Glomerular visceral epithelial cell (primary cell): ENCODE measurements around the gene NCOA3.

Experiments
- DNase-seq: peaks from one replicate; pipeline ENCODE4 v3.0.0-alpha.2; 2016; ENCODE audit errors: extremely low spot score

NCOA3 gene

DNA sequence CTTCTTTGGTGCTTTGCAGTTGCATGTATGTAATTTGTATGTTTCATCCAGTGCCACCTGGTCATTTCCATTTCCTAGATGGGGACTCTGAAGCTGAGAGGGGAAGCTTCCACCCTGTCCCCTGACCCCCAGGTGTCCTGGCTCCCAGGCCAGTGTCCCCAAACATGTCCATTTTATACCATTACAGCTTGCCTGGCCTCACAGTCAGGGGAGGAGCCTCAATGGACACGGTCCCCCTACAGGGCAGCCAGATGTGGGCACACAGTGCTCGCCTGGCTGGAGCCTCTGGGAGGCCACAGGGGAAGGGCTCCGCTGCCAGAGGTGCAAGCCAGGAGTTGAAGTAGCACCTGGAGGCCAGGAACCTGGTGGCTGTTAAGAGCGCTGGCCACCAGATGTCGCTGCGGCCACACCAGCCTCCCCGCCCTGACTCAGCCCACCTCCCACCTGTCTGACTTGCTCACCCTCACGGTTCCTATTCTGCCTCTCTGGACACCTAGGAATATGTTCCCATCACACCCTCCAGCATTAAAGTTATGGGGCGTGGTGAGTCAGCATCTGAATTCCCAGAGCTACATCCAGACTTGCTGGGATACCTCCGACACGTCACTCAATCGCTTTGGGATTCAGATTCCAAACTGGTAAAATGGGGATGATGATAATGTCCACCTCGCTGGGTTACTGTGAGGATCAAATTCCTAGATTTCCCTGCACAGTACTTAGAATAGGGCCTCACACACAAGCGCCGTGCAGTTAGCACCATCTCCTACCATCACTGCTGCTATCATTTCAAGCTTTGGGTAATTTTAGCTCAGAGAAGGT, 176.2 kb downstream of the NCOA3 start:
- DNase-seq, result peak; percentile 63

DNA sequence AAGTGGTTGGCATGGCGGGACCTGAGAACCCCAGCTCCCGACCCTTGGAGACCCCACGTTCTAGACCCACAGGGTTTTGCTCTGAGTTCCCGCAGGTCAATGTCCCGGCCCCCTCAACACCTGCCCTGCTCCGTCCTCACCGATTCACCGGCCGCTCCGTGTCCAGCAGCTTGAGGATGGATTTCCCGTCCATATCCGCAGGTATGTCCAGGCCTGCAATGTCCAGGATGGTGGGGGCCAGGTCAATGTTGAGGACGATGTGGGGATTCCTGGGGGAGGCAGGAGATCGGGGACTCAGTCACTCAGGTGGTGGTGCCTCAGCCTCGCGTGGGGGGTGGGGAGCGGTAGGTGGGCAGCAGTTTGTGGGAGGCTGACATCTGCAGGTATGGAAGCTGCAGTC, 176.8 kb downstream of the NCOA3 start:
- no peak for DNase-seq

DNA sequence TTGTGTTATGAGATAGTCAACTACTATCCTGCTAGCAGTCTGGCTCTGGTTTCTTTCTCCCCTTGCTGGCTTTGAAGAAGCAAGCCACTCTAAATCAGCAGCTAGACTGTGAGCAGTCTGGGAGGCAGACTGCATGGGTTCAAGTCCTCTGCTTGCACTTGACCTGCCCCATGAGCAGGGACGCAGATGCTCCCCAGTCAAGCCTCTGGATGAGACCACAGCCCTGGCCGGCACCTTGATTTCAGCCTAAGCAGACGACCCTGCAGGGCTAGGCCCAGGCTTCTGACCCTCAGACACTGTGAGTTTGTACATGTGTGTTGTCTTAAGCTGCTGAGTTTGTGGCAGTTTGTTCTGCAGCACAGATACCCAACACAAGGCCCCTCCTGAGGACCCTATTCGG, 177.8 kb downstream of the NCOA3 start:
- no peak for DNase-seq

DNA sequence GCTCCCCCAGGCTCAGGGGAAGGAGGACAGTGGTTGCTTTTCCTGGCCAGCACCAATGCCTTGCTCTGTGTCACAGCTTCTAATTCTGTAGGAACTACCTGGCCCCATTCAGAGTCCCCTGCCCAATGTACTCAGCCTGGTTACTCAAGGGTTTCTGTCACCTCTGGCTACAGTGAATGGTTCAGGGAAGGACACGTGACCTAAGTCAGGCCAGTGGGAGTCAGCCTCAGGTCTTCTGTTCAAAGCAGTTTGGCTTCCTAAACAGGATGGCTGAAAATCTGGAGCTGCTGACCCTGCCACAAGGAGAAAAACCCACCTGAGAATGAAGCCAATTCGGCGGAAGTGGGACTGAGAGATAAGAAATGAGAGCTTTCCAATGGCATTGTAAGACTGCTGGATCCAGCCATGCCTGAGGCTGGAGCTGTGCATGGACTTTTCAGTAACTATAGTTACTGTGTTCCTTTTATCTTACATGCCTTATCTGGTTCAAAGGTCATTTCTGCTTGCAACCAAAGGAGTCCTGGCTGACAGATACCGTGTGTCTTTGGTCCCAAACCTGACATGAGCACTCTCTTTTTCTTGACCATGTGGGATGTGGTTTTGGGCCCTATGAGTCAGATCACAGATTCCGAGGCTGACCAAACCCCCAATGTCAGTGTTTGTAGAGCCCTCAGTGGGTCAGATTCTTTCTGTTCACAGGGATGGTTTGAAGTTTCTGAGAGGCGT, 179.3 kb downstream of the NCOA3 start:
- DNase-seq, result peak; percentile 36

DNA sequence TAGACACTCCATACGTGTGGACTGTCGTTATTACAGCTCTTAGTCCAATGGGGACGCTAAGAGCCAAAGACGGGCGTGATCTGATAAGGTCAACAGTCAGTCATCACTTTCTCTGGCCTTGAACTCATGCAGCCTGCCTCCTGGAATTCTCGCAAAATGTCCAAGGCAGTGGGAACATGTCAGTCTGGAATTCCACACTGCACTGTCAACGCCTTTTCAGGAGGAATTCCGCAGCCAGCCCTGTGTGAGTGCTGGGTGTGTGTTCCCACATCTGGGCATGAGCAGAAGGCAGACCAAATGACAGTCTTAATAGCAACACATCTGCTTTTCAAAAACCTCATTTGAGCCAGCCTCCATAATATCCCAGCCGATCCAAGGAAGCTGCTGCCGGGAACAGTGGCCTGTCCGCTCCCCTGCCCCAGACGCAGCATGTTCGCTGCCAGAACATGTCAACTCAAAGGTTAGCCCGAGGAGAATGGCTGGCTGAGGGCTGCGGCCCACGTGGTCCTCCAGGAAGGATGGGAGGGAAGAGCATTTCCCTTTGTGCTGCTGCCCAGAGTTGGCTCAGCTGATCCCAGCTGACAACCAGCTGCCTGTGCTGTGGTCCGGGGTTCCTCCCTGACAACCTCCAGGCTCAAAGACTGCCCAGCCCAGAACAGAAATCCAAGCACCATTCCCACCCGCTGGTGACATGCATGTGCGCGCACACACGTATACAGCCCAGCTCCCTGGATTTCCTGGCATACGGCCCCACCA, 180.5 kb downstream of the NCOA3 start:
- DNase-seq, result no peak

DNA sequence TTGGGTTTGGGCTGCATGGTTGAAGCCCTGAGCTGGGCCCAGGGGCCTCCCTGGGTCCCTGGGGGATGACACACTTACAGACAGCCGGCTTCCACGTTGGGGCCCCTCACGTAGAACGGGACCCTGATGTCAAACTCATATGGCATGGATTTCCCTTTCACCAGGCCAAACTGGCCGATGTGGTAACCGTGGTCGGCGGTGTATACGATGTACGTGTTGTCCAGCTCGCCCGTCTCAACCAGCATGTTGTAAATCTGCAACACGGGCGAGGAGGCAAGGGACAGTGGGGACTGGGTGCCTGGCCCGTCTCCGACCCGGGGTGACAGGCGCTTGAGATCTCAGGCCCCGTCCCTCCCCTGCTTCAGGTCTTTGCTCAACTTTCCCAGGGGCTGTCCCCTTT, 181.2 kb downstream of the NCOA3 start:
- DNase-seq, result no peak

DNA sequence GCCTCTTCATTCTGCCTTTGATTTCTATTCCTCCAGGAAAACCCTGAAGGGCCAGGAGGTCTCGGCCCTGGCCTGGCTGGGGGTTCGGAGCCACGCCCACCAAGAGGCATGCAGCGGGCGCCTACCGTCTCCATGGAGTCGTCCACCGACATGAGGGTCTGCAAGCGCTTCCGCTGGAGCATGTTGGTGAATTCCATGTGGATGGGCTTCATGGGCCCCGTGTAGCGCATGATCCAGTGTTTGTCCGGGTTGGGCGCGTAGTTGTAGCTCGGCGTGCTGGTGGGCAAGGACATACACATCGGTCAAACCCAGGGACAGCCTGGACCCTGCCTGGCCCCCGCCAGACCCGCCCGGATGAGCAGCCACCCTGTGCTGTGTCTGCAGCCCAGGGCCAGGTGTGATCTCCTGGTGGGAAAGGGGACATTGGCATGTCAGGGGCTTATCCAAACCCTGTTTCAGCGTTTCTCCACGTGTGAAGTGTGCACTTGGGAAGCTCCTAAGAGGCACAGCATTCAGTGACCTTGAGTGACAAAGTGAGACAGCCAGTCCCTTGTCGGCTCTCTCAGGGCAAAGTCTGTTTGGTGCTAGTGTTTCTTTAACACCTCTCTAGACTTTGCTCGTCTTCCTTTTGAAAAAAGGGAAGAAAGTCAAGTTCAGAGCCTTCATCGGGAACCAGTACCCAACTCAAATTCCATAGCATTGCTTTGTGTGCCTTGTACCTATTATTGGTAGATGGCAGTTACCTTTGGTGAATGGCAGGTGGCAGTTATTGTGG, 182.8 kb downstream of the NCOA3 start:
- no peak for DNase-seq

DNA sequence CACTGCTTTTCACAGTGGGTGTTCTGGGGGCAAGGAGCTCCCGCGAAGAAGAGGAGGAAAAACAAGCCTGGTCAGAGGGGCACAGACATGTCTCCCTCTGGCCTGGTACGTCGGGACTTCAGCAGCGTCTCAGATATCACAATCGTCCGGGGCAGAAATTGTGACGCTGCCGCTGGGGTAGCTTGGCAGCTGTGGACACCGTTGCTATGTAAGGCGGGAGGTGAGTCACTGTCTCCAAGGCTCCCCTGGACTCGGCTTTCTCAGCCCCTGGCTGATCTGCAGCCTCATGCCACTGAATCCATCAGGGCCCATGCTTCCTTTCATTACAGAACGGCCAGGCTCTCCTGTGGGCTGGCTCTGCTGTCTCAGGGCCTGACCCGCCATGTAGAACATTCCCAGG, 184.9 kb downstream of the NCOA3 start:
- DNase-seq, result no peak

DNA sequence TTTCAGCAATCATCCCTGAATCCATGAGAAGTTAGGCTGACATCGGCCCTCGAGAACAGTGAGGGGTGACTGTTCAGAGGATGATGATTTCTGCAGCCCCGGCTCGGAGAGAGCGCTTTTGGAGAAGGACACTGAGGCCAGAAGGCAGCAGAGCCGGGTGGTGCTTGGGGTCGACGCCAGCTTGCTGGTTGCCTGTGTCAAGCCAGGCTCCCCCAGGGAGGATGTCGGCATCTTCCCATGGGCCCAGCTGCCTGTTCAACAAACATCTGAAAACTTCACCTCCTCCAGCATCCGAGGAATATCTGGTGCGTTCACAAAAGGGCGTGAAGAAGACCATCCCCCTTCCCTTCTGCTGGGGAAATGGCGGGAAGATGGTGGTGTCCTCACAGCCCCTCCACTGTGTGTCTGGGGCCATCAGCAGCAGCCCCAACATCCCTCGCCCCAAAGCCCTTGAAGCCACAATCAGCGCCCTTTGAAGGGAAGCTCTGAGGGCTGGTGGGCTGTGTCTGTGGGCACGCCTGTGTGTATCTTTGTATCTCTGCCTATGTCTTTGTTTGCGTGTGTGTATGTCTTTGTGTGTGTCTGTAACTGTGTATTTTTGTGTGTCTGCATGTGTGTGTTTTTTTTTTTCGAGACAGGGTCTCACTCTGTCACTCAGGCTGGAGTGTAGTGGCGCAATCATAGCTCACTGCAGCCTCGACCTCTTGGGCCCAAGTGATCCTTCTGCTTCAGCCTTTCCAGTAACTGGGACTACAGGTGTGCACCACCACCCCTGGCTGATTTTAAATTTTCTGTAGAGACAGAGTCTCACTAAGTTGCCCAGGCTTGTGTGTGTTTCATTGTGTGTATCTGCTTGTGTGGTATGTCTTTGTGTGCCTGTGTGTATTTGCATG, 185.7 kb downstream of the NCOA3 start:
- no peak for DNase-seq

DNA sequence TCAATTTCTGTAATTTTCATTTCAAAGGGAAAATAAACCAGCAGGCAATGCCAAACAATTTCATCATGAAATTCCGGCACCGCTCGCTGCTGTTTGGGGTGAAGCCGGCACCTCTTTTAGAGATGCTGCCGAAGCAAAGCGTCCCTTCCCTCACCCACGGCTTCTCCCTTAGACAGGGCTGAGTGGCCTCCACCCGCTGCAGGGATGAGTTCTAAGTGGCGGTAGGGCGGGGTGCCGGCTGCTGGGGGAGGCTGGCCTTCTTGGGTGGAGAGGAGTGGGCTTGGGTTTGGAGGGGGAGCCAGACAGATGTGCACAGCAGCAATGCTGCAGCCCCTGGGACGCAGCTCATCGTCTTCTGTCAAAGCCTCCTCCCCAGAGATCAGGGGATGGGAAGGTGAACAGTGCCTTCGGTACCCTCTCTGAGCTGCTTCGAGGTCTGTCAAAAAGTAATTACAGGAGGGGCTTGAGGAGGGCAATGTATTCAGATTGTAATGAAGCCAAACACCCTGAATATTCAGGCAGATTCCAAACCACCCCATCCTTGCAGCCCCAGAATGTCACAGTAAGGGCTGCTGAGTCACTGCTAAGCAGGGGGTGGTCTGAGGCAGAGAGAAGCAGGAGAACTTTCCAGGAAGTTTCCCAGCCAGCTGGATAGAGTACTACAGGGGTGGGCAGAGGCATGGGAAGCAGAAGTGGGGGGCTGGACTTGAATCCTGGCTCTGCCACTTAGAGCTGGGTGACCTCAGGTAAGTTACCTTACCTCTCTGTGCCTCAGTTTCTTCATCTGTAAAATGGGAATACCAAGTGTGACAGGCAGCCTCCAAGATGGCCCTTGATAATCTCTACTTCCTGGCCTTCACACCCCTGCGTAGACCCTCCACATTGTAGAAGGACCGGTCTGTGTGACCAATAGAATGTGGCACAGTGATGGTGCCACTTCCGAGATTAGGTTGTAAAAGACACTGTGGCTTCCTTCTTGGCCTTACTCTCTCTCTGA, 187.0 kb downstream of the NCOA3 start:
- peak; percentile 21 for DNase-seq

DNA sequence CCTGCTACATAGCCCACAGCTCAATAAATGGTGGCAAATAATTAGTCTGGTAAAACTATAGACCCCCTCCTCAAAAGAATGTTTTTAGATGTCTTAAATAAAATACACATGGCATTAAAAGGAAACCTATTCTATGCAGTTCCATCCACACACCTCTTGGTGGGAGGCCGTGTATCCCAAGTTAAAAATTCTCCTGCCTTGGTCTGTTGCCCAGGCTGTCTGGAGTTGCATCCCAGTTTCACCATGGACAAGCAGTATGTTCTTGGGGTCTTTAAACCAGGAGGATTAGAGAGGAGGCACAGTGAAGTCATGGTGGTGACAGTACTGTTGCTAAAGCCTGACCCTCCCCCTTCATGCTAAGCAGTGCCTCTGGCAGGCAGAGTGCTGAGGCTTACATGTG, 188.0 kb downstream of the NCOA3 start:
- DNase-seq, result no peak

DNA sequence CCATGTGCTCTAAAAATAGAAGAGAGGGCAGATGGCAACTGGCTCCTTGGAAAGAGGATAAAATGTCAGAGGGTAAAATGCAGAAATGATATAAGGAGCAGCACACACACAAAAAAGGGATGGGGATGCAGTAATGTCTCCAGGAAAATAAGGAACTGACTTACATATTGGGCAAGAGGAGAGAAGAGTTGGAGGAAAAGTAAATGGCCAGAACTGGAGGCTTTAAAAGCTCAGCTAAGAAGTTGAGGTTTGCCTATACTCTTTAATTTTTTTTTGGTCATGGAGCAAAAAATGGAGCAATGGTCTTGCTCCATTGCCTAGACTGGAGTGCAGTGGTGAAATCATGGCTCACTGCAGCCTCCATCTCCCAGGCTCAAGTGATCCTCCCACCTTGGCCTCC, 189.9 kb downstream of the NCOA3 start:
- no peak for DNase-seq

DNA sequence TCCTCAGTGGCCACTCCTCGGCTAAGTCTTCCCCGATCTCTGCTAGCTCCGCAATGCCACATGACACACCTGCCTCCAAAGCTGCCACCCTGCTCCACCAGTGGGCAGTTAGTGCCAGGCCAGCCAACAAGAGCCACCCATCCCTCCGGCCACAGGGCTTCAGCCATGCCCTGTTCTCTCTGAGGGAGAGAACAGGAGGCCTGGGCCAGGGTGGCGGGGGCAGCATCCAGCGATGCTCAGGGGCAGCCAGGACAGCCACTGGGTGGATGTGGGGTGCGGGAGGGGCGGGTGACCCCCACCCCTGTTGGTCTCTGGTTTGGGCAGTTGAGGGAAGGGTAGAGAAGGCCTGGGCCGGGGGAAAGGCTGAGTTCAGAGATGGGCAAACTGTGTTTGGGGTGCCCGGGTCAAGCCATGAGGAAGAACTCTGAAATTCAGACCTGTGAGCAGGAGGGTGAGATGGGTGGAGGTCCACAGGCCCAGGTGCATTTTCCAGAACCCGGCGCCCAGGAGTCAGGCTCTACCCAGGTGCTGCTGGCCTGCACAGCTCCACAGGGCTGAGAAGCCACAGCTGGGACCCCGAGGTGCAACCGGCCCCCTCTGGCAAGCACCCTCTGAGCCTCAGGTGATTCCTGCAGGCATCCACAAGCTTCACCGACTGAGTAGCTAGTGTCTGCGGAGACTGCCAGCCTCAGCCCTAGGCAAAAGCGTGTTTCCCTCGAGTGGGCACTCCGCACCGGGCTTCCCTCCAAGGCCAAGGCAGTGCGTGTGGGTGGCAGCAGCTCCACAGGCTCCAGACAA, 192.5 kb downstream of the NCOA3 start:
- no peak for DNase-seq

DNA sequence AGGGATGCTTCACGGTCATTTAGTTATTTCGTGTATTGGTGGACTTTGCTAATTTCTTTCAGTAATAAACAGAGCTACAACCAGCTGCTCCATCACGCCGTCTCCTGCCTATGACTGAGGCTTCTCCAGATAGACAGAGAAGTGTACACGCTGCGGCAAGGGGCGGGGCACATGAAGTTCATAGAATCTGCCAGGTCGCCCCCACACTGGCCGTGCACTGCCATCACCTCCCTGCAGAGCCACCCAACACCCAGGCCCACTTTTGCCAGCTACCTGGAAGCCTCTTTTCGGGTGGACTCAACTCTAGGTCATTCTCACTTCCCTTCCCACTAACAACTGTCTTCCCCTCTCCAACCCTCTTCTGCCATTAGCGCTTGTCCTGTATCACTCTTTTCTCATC, 195.2 kb downstream of the NCOA3 start:
- DNase-seq, result no peak

DNA sequence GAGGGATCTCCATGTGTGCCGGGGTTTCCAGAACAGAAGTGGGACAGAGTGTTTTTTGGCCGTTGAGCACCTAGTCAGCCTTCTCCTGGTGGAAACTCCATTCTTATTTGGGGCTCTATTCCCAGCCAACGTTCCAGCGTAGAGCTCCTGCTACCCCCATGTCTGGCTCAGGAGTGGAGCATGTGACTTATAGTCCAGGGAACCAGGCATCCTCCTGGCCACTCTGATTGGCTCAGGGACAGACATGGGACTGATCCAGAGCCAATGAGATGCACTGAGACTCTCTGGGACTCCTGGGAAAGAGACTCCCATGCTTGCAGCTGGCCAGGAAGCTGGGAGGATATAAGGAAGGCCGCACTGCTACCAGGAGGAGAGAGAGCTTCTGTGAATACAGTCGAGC, 196.5 kb downstream of the NCOA3 start:
- DNase-seq, result no peak

DNA sequence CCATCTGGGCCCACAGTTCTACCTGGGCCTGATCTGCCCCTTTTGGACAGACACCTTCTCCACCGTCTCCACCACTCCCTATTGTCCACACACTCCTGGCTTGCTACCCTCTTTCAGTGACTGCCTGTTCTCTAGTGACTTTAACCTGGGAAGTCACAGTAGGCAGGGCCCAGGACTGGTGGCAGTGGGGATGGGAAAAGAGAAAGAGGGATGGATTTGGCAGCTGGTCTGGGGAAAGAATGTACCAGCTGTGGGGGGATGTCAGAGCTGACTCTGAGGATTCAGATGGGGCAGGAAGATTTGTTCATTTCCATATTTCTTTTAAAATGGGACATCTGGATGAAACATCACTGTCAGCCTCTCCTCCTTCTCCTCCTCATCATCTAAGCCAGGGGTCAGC, 198.1 kb downstream of the NCOA3 start:
- DNase-seq, result no peak

DNA sequence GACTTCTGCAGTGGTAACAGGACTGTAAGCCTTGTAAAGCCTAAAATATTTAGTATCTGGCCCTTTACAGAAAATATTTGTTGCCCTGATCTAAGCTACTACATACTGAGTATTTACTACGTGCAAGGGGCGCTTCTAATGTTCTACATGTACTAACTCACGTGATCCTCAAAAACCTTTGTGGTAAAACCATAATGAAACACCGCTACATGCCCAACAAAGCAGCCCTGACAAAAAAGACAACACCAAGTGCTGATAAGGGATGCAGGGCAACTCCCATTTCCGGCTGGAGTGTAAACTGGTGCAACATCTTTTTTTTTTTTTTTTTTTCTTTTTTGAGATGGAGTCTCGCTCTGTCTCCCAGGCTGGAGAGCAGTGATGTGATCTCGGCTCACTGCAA, 198.6 kb downstream of the NCOA3 start:
- DNase-seq, result no peak

DNA sequence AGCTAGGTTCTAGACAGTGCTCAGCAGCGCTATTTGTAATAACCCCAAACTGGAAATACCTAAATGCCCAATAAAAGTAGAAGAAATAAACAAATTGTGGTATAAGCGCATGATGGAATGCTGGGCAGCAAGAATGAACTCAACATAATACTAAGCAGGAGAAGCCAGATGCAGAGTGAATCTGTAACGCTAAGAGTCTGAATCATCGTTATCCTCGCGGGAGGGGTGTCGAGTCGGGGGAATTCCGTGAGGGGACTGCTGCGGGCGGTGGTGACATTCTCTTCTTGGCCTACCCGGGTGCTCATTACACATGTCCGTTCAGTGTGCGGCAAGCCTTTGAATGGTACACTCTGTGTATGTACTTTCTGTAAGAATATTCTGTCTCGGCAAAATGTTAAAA, 199.9 kb downstream of the NCOA3 start:
- no peak for DNase-seq

DNA sequence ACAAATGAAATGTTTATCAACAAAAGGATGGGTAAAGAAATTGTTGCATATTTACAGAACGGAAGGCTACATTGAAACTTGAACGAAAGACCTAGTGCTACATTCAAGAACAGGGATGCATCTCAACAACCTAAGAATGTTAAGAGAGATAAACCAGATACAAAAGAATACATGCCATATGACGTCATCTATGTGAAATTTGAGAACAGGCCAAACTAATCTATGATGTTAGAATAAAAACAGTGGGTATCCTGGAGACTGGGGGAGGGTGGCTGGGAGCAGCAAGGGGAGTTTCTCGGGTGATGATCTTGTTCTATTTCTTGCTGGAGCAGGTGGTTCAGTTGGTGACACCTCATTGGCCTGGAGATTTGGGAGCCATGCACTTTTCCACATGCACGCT, 202.1 kb downstream of the NCOA3 start:
- DNase-seq, result no peak
